Measurements from ENCODE around the gene KIAA1755.

The KIAA1755 gene

DNA sequence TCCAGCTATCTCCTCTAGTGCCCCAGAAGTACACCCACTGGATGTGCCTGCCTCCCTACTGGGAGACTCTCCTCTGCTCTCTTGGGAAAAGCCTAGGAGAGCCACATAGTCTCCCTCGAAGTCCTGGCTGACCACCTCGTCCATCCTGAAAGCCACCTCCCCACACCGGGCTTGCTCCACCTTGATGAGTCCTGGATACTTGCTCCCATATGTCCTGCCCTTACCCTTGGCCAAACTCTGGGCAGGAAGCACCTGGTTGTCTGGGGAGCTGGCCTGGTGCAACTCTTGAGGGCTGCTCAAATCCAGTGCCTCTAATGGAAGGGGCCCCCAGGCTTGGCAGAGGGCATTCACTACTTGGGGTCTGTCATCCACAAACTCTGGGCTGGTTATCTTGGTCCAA is 19.3 kb downstream of the KIAA1755 start:
- TF ChIP-seq, protein P1, sequence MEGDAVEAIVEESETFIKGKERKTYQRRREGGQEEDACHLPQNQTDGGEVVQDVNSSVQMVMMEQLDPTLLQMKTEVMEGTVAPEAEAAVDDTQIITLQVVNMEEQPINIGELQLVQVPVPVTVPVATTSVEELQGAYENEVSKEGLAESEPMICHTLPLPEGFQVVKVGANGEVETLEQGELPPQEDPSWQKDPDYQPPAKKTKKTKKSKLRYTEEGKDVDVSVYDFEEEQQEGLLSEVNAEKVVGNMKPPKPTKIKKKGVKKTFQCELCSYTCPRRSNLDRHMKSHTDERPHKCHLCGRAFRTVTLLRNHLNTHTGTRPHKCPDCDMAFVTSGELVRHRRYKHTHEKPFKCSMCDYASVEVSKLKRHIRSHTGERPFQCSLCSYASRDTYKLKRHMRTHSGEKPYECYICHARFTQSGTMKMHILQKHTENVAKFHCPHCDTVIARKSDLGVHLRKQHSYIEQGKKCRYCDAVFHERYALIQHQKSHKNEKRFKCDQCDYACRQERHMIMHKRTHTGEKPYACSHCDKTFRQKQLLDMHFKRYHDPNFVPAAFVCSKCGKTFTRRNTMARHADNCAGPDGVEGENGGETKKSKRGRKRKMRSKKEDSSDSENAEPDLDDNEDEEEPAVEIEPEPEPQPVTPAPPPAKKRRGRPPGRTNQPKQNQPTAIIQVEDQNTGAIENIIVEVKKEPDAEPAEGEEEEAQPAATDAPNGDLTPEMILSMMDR (IDR thresholded peaks at IDR 0.05; ENCODE audit: low read depth, low read length, missing control alignments): no peak
- Histone ChIP-seq H3K27me3 (replicated peaks) (no peaks in the 10 kb centered on the region), H3K27ac (no peak overlapping the region), H3K4me3 (ENCODE audit: low read depth, low read length) (no peak overlapping the region), H3K36me3 (replicated peaks) (peaks cover 100% of the 10 kb centered on the region)
- no peak for DNase-seq
- in situ Hi-C loops (cut with HindIII; ENCODE audit: low pct_ligation_motif_present, low sequenced_read_pairs): no loop called here

DNA sequence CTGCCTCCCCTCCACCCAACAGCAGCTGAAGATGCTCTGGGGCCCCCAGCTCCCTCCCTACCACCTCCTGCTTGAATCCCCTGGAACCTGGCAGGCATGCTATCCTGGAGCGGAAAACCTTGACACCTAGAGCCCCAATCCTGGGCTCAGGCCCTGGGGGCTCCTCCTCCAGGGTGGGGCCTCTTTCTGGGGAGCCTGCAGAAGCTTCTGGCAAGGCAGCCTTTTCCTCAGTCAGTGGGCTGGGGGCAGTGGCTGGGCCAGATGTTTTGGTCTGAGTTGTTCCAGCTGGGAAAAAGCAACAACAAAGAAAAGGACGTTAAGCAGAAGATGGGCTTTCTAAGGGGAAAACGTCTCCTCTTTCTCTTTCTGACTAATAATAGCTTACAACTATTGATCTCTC is 21.1 kb downstream of the KIAA1755 start:
- DNase-seq: no peak
- in situ Hi-C loops (cut with HindIII; ENCODE audit: low pct_ligation_motif_present, low sequenced_read_pairs): no loop called here
- peak overlapping the region; percentile 24 for H3K27ac ChIP-seq
- peaks cover 99% of the 10 kb centered on the region for H3K36me3 ChIP-seq (replicated peaks)
- TF ChIP-seq, protein P1 (IDR thresholded peaks at IDR 0.05; ENCODE audit: low read depth, low read length, missing control alignments): no peak
- H3K27me3 ChIP-seq (replicated peaks): no peaks in the 10 kb centered on the region
- H3K4me3 ChIP-seq (ENCODE audit: low read depth, low read length): no peak overlapping the region

DNA sequence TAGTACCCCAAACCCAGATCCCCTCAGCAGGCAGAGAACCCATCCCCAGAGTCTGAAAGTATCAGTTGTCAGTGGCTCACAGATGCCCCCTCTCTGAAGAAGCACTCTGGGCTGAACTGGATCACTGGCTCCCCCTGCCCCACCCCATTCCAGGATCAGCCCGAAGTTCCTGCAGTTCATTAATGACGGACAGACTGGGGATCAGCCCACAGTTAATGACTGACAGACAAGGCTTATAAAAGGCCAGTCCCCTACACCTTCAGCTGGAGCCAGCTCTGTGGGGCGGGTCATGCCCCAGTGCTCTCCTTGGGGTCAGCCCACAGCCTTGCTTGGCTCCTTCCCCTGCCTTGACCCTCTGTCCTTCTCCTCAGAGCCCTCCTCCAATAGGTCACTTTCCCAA is 21.7 kb downstream of the KIAA1755 start:
- TF ChIP-seq, protein P1 (IDR thresholded peaks at IDR 0.05; ENCODE audit: low read depth, low read length, missing control alignments): no peak
- Histone ChIP-seq H3K27ac (no peak overlapping the region), H3K27me3 (replicated peaks) (no peaks in the 10 kb centered on the region), H3K36me3 (replicated peaks) (peaks cover 97% of the 10 kb centered on the region), H3K4me3 (ENCODE audit: low read depth, low read length) (no peak overlapping the region)
- DNase-seq: no peak
- in situ Hi-C loops (cut with HindIII; ENCODE audit: low pct_ligation_motif_present, low sequenced_read_pairs): no loop called here

DNA sequence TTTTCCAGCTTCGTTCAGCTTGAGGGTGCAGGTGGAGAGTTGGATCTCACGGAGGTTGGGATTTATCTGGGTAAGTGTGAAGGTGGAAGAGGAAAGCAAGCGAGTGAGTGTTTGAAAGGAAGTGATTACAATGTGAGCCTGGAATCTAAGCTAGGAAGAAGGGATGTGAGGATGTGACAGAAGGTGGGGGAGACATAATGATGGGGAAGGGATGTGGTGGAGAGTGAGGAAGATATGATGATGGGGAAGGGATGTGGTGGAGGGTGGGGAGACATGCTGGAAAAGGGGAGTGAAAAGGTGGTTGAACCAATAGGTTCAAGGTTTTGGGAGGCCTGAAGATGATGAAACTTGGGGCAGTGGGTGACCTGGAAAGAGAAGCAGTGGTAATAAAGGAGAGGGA is 23.2 kb downstream of the KIAA1755 start:
- in situ Hi-C loops (cut with HindIII; ENCODE audit: low pct_ligation_motif_present, low sequenced_read_pairs): no loop called here
- peaks cover 89% of the 10 kb centered on the region for H3K36me3 ChIP-seq (replicated peaks)
- no peaks in the 10 kb centered on the region for H3K27me3 ChIP-seq (replicated peaks)
- no peak overlapping the region for H3K27ac ChIP-seq
- no peak overlapping the region for H3K4me3 ChIP-seq (ENCODE audit: low read depth, low read length)
- TF ChIP-seq, protein P1 (IDR thresholded peaks at IDR 0.05; ENCODE audit: low read depth, low read length, missing control alignments): no peak
- DNase-seq: no peak

DNA sequence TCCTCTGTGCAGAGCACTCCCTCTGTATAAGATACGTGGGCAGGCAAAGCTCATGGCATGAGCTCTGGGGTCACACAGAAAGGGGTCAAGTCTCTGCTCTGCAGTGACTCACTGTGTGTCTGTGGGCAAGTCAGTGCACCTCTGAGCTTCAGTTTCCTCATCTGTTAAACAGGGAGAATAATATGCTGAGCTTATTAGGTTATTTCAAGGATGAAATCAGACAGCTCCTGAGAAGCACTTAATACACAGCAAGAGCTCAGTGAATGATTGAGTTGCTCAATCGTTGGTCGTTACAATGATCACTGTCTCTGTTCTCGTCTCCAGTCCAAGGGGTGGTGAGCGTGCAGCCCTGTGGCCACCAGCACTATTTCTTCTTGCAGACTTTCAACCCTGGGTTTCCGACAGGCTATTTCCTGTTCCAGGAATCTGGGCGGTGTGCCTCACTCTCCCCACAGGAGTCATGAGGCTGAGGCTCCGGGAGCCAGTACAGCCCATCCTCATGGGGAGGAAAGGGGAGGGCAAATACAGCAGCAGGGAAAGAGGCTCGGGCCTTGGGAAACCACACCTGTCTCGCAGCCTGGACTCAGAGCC is 28.9 kb downstream of the KIAA1755 start:
- DNase-seq: peak; percentile 72
- H3K27ac ChIP-seq: peak overlapping the region; percentile 57
- in situ Hi-C loops (cut with HindIII; ENCODE audit: low pct_ligation_motif_present, low sequenced_read_pairs): no loop called here

More for the DNA sequence above, 28.9 kb downstream of the KIAA1755 start:
- TF ChIP-seq, protein P1 (IDR thresholded peaks at IDR 0.05; ENCODE audit: low read depth, low read length, missing control alignments): no peak
- Histone ChIP-seq H3K36me3 (replicated peaks) (peaks cover 71% of the 10 kb centered on the region), H3K4me3 (ENCODE audit: low read depth, low read length) (no peak overlapping the region), H3K27me3 (replicated peaks) (no peaks in the 10 kb centered on the region)

Data from brain microvascular endothelial cell (primary cell).